Measurements from ENCODE around the gene FADS2.
A peak's percentile ranks its signal among the peaks of the same experiment; 100 is the strongest.

The FADS2 gene

DNA sequence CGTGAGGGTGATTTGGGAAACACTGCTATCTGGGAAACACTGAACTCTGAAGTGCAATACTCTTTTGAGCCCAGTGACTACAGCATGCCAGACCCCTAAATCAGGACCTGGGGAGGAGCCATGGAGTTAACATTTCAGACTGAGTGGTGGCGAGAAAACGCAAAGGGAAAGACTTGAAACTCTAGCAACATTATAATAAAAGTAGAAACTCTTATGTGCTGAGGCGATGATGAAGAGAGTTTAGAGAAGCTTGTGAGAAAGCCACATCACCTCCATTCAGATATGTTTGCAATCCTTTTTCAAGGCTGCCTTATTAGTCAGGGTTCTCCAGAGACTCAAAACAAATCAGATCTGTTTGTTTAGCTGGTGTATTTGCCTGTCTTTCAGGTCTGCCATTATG lies 33.5 kb upstream of the FADS2 start:
- DNase-seq (ENCODE audit: low read depth, low spot score), result no peak
- POLR2A ChIA-PET, result no interaction called here
- TF ChIP-seq, protein P1, sequence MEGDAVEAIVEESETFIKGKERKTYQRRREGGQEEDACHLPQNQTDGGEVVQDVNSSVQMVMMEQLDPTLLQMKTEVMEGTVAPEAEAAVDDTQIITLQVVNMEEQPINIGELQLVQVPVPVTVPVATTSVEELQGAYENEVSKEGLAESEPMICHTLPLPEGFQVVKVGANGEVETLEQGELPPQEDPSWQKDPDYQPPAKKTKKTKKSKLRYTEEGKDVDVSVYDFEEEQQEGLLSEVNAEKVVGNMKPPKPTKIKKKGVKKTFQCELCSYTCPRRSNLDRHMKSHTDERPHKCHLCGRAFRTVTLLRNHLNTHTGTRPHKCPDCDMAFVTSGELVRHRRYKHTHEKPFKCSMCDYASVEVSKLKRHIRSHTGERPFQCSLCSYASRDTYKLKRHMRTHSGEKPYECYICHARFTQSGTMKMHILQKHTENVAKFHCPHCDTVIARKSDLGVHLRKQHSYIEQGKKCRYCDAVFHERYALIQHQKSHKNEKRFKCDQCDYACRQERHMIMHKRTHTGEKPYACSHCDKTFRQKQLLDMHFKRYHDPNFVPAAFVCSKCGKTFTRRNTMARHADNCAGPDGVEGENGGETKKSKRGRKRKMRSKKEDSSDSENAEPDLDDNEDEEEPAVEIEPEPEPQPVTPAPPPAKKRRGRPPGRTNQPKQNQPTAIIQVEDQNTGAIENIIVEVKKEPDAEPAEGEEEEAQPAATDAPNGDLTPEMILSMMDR (IDR thresholded peaks at IDR 0.05; ENCODE audit: insufficient read depth, low read length, missing control alignments), result no peak
- no peak overlapping the region for H3K4me3 ChIP-seq (ENCODE audit: low read depth, low read length)
- CTCF ChIA-PET, result interaction anchor here (0.7 to 14.8 kb wide), 12 partner anchors 9 to 316 kb away, joined by 3 to 297 read pairs (median 4); partner anchors contain the start of genes BEST1 and FADS2

DNA sequence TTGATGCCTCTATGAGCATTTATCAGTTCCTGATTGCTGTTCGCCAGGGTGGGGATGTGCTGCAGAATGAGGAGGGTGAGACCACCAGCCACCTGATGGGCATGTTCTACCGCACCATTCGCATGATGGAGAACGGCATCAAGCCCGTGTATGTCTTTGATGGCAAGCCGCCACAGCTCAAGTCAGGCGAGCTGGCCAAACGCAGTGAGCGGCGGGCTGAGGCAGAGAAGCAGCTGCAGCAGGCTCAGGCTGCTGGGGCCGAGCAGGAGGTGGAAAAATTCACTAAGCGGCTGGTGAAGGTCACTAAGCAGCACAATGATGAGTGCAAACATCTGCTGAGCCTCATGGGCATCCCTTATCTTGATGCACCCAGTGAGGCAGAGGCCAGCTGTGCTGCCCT lies 32.6 kb upstream of the FADS2 start:
- H3K4me3 ChIP-seq (ENCODE audit: low read depth, low read length), result no peak overlapping the region
- POLR2A ChIA-PET, result interaction anchor here (1.0 kb wide), 1 partner anchor 20 kb away, joined by 3 read pairs; no protein-coding TSS in a partner anchor
- CTCF ChIA-PET, result interaction anchor here (1.3 to 14.8 kb wide), 12 partner anchors 8 to 329 kb away, joined by 4 to 297 read pairs (median 48); partner anchors contain the start of genes BEST1, FADS1, FADS2 and INCENP
- DNase-seq (ENCODE audit: low read depth, low spot score), result no peak
- TF ChIP-seq, protein P1 (IDR thresholded peaks at IDR 0.05; ENCODE audit: insufficient read depth, low read length, missing control alignments), result no peak

DNA sequence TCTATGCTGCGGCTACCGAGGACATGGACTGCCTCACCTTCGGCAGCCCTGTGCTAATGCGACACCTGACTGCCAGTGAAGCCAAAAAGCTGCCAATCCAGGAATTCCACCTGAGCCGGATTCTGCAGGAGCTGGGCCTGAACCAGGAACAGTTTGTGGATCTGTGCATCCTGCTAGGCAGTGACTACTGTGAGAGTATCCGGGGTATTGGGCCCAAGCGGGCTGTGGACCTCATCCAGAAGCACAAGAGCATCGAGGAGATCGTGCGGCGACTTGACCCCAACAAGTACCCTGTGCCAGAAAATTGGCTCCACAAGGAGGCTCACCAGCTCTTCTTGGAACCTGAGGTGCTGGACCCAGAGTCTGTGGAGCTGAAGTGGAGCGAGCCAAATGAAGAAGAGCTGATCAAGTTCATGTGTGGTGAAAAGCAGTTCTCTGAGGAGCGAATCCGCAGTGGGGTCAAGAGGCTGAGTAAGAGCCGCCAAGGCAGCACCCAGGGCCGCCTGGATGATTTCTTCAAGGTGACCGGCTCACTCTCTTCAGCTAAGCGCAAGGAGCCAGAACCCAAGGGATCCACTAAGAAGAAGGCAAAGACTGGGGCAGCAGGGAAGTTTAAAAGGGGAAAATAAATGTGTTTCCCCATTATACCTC lies 32.1 kb upstream of the FADS2 start:
- TF ChIP-seq, protein P1 (IDR thresholded peaks at IDR 0.05; ENCODE audit: insufficient read depth, low read length, missing control alignments), result no peak
- ChIA-PET POLR2A (interaction anchor here (1.0 kb wide), 1 partner anchor 19 kb away, joined by 3 read pairs; no protein-coding TSS in a partner anchor), CTCF (interaction anchor here (1.0 to 14.8 kb wide), 29 partner anchors 8 to 587 kb away, joined by 3 to 297 read pairs (median 9); partner anchors contain the start of genes BEST1, FADS1, FADS2 and FADS3)
- DNase-seq (ENCODE audit: low read depth, low spot score), result no peak
- no peak overlapping the region for H3K4me3 ChIP-seq (ENCODE audit: low read depth, low read length)

DNA sequence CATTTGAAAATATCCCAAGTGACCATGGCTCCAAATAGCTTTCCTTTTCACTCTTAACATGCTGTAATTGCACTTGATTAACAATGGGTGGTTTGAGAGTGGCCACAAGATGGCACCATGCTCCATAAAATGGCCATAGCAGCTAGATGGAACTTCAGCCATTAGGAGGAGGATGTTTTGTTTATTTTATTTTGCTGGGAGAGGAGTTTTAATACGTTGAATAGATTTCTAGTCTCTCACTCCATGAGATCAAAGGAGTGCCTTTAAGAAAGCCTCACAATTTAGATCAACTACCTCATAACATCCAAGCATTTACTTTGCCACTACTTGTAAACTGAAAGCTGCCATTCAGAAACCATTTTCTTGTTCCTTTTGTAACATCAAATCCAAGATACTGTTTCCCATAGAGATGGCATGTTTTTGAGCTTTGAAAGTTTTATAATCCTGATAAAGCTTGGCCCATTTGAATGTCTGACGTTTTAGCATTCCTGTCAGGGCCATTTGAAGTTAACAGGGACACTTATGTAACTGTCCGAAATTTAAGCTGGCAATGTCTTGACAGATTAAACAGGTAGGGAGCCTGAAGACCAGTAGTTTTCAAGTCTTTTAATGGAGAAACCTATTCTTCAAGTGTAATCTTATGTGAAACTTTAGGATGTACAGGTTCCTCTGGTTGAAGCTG lies 30.7 kb upstream of the FADS2 start:
- ChIA-PET CTCF (interaction anchor here (0.6 to 14.8 kb wide), 64 partner anchors 9 to 1090 kb away, joined by 3 to 297 read pairs (median 6); partner anchors contain the start of genes BEST1, FADS1, FADS2 and FADS3), POLR2A (interaction anchor here (0.7 to 1.6 kb wide), 5 partner anchors 18 to 311 kb away, joined by 3 to 13 read pairs (median 3); partner anchors contain the start of genes FADS2 and FTH1)
- DNase-seq (ENCODE audit: low read depth, low spot score), result no peak

DNA sequence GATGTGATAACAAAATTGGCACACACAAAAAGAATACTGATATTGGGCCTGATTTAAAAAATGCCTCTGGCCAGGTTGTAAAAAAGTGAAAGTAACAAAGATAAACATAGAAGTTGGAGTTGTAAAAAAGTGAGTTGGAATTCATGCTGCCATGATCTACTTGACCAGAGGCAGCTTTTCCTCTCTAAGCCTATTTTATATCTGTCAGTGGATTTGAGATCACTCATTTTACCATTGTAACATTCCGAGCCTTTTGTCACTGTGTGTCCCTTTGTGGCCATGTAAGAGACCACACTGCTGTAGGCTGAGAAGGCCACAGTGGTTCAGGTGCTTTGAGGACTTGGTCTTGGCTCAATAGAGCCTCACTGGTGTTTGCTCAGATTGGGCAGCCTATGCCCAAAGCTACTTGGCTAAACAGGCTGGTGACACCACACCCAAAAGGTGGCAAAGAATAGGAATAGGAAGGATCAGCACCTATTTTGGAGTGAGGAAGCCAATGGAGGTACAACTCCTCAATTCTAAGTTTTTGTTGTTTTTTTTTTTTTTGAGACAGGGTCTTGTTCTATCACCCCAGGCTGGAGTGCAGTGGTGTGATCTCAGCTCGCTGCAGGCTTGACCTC lies 28.3 kb upstream of the FADS2 start:
- TF ChIP-seq, protein P1 (IDR thresholded peaks at IDR 0.05; ENCODE audit: insufficient read depth, low read length, missing control alignments), result no peak
- CTCF ChIA-PET, result interaction anchor here (0.9 to 14.8 kb wide), 11 partner anchors 8 to 511 kb away, joined by 3 to 297 read pairs (median 44); partner anchors contain the start of genes BEST1, FADS1 and FADS2
- no peak overlapping the region for H3K4me3 ChIP-seq (ENCODE audit: low read depth, low read length)
- DNase-seq (ENCODE audit: low read depth, low spot score), result no peak
- POLR2A ChIA-PET, result no interaction called here

More for the DNA sequence above, 30.7 kb upstream of the FADS2 start:
- TF ChIP-seq, protein P1 (IDR thresholded peaks at IDR 0.05; ENCODE audit: insufficient read depth, low read length, missing control alignments), result peak; percentile 74
- no peak overlapping the region for H3K4me3 ChIP-seq (ENCODE audit: low read depth, low read length)

Measured in AG04449 (cell line).